ENCODE results near the gene RASGRP2. TPM values are rescaled to one million over a fixed set of nuclear protein-coding genes. Genes with fewer than 3 reads are reported as not detected.

Gene RASGRP2
- total RNA-seq, 2 donors from 2014 or later, result 13.3 to 28.7 TPM

- no peak overlapping the region for H3K4me3 ChIP-seq
- intact Hi-C loops (cut with DNase I), result no loop called here
These were observed 45.6 kb upstream of the RASGRP2 start for GRCh38 chr11:64789331-64790204.

GRCh38 chr11:64788321-64789215, 44.6 kb upstream of the RASGRP2 start:
- DNase-seq (ENCODE audit: low spot score), result no peak
- intact Hi-C loops (cut with DNase I), result no loop called here
- no peaks in the 10 kb centered on the region for H3K9me3 ChIP-seq

More at GRCh38 chr11:64789331-64790204, 45.6 kb upstream of the RASGRP2 start:
- 89% methylated on average over 14 of the region's 15 CpGs for WGBS
- Histone ChIP-seq H3K27ac (no peak overlapping the region), H3K27me3 (replicated peaks; ENCODE audit: insufficient read depth) (no peaks in the 10 kb centered on the region), H3K4me1 (replicated peaks) (no peaks in the 10 kb centered on the region), H3K9me3 (no peaks in the 10 kb centered on the region), H3K36me3 (no peaks in the 10 kb centered on the region)
- no peak for DNase-seq (ENCODE audit: low spot score)
- TF ChIP-seq POLR2A (IDR thresholded peaks at IDR 0.05) (no peak), POLR2AphosphoS5 (IDR thresholded peaks at IDR 0.05) (no peak), CTCF (IDR thresholded peaks at IDR 0.05) (no peak)

DNA sequence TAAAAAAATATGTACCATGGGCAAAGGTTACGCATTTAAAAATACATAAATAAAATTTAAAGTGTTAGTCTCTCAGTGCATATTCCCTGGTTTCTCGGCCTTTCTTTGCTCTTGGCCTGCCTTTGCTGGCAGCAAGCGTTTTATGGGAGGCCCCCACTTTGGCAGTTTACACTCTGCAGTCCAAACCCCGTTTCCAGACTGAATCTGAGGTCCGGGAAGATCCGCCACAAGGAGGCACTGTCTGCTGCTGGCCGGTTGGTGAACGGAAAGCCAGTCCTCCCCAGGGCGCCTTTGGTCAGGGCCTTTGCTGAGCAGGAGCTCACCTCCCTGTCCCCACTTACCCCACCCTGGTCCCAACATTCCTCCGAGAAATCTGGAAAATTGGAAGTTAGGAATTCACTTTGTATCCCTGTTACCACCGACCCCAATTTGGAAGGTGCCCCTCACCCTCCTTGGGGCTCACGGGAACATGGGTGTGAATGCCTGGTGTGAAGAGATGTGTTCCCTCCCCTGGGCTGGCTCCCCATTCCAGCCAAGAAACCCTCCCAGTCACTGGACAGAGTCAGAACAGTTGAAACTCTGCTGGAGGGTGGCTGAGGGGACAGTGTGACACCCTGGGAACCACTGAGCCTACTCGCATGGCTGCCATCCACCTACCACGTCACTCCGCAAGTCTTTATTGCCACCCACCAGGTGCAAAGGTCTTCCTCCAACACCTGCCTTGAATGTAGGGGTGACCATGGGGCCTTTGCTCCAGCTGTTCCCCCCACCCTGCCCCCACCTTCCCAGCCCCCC, 43.8 kb upstream of the RASGRP2 start:
- no peaks in the 10 kb centered on the region for H3K9me3 ChIP-seq
- no peak for TF ChIP-seq POLR2A (IDR thresholded peaks at IDR 0.05)
- peak; percentile 31 to 70 (median 56) for TF ChIP-seq CTCF (IDR thresholded peaks at IDR 0.05)
- no peaks in the 10 kb centered on the region for H3K36me3 ChIP-seq
- no peaks in the 10 kb centered on the region for H3K27me3 ChIP-seq (replicated peaks; ENCODE audit: insufficient read depth)
- H3K4me1 ChIP-seq (replicated peaks), result no peaks in the 10 kb centered on the region
- WGBS, result 47% methylated on average over 15 of the region's 15 CpGs
- H3K27ac ChIP-seq, result no peak overlapping the region
- intact Hi-C loops (cut with DNase I), result no loop called here
- peak; percentile 50 for DNase-seq (ENCODE audit: low spot score)
- H3K4me3 ChIP-seq, result no peak overlapping the region

More at GRCh38 chr11:64788321-64789215, 44.6 kb upstream of the RASGRP2 start:
- H3K27me3 ChIP-seq (replicated peaks; ENCODE audit: insufficient read depth), result no peaks in the 10 kb centered on the region
- 79% methylated on average over 9 of the region's 9 CpGs for WGBS
- H3K4me3 ChIP-seq, result no peak overlapping the region
- TF ChIP-seq POLR2AphosphoS5 (IDR thresholded peaks at IDR 0.05), result no peak
- no peak for TF ChIP-seq CTCF (IDR thresholded peaks at IDR 0.05)
- no peak for TF ChIP-seq POLR2A (IDR thresholded peaks at IDR 0.05)
- no peaks in the 10 kb centered on the region for H3K4me1 ChIP-seq (replicated peaks)
- no peak overlapping the region for H3K27ac ChIP-seq
- no peaks in the 10 kb centered on the region for H3K36me3 ChIP-seq

- TF ChIP-seq POLR2AphosphoS5 (IDR thresholded peaks at IDR 0.05), result no peak
- no peak overlapping the region for H3K27ac ChIP-seq
- WGBS, result 87% methylated on average over 10 of the region's 10 CpGs
- no peaks in the 10 kb centered on the region for H3K9me3 ChIP-seq
- H3K27me3 ChIP-seq (replicated peaks; ENCODE audit: insufficient read depth), result no peaks in the 10 kb centered on the region
- no peak for DNase-seq (ENCODE audit: low spot score)
- H3K4me3 ChIP-seq, result no peak overlapping the region
- intact Hi-C loops (cut with DNase I), result no loop called here
- no peaks in the 10 kb centered on the region for H3K4me1 ChIP-seq (replicated peaks)
- no peaks in the 10 kb centered on the region for H3K36me3 ChIP-seq
These were observed 42.4 kb upstream of the RASGRP2 start for GRCh38 chr11:64786308-64786707.

All from prostate gland (tissue), 2 donors.